Calu3 (cell line): ENCODE measurements around the gene DIAPH1. TPM values are rescaled to one million over a fixed set of nuclear protein-coding genes. Genes with fewer than 3 reads are reported as not detected.

Experiments
- BruUV-seq: library from RNA; stranded (reverse); fragments of 400-500 nt; replicated peaks from 2 replicates; lab custom pipeline; 2021; lab: Mats Ljungman, UMichigan
- CTCF ChIA-PET: fragments of 300-600 bp; sonication (Branson Sonifier 250); formaldehyde crosslinking; loops from one replicate; lab custom pipeline; 2022; ENCODE audit warnings: antibody characterized with exemption; lab: Charles Lee
- DNase-seq: peaks from one replicate; pipeline ENCODE4 v3.0.0; 2022
- H3K27ac Mint-ChIP-seq: one replicate; pipeline ENCODE4 v1.8.0; 2022; ENCODE audit warnings: mixed read lengths; ENCODE audit not compliant: unreplicated experiment
- H3K27me3 Mint-ChIP-seq: one replicate; pipeline ENCODE4 v1.8.0; 2022; ENCODE audit warnings: mixed read lengths; ENCODE audit not compliant: unreplicated experiment
- H3K36me3 Mint-ChIP-seq: one replicate; pipeline ENCODE4 v1.8.0; 2022; ENCODE audit warnings: mild to moderate bottlenecking, moderate library complexity, mixed read lengths; ENCODE audit not compliant: insufficient read depth, unreplicated experiment
- H3K4me1 Mint-ChIP-seq: one replicate; pipeline ENCODE4 v1.8.0; 2022; ENCODE audit warnings: mild to moderate bottlenecking, low read depth, mixed read lengths; ENCODE audit not compliant: unreplicated experiment
- H3K4me3 Mint-ChIP-seq: one replicate; pipeline ENCODE4 v1.8.0; 2022; ENCODE audit warnings: mild to moderate bottlenecking, low read depth, moderate library complexity, mixed read lengths; ENCODE audit not compliant: unreplicated experiment
- H3K9me3 Mint-ChIP-seq: one replicate; pipeline ENCODE4 v1.8.0; 2022; ENCODE audit warnings: low read depth, mixed read lengths; ENCODE audit not compliant: unreplicated experiment
- intact Hi-C: fragments of 100-400 bp; cut with micrococcal nuclease; formaldehyde crosslinking; loops from one replicate; pipeline ENCODE4 v1.10.0; 2022; ENCODE audit not compliant: unreplicated experiment
- total RNA-seq: library from RNA; stranded (reverse); gene quantifications from 2 replicates; pipeline ENCODE4 v1.2.3, GENCODE V29; 2022
- TF ChIP-seq, protein P1 (sequence below): fragments of 200-600 bp; IDR thresholded peaks from one replicate; pipeline ENCODE4 v1.8.0; 2022; ENCODE audit warnings: antibody characterized with exemption; ENCODE audit not compliant: unreplicated experiment

Gene DIAPH1
- total RNA-seq, 1 experiment from 2014 or later = 219 TPM

DNA sequence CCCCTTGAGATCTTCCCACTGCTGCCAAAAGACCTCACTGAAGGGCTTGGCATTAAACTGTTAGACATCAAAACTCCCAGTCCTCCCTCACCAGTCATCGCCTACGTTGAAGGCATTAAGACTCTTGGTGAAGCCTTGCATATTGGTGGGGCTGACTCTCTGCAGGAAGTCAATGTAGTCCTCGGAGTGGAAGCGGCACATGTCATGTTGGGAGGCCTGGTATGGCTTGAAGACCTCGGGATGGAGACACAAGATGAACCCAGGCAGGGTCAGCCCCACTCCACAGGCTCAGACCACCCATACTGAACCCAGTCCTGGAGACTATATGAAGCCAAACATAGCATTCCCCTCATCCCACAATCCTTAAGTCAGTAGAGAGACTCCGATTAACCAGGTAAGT lies 15.9 kb upstream of the DIAPH1 start:
- Mint-ChIP-seq H3K4me3 (no peak overlapping the region), H3K9me3 (no peaks in the 10 kb centered on the region), H3K27ac (no peak overlapping the region), H3K4me1 (peaks cover 22% of the 10 kb centered on the region), H3K27me3 (no peaks in the 10 kb centered on the region), H3K36me3 (peaks cover 37% of the 10 kb centered on the region)
- TF ChIP-seq, protein P1, sequence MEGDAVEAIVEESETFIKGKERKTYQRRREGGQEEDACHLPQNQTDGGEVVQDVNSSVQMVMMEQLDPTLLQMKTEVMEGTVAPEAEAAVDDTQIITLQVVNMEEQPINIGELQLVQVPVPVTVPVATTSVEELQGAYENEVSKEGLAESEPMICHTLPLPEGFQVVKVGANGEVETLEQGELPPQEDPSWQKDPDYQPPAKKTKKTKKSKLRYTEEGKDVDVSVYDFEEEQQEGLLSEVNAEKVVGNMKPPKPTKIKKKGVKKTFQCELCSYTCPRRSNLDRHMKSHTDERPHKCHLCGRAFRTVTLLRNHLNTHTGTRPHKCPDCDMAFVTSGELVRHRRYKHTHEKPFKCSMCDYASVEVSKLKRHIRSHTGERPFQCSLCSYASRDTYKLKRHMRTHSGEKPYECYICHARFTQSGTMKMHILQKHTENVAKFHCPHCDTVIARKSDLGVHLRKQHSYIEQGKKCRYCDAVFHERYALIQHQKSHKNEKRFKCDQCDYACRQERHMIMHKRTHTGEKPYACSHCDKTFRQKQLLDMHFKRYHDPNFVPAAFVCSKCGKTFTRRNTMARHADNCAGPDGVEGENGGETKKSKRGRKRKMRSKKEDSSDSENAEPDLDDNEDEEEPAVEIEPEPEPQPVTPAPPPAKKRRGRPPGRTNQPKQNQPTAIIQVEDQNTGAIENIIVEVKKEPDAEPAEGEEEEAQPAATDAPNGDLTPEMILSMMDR = no peak
- no TSS peak for BruUV-seq
- no peak for DNase-seq
- intact Hi-C loops = no loop called here
- CTCF ChIA-PET = no interaction called here

DNA sequence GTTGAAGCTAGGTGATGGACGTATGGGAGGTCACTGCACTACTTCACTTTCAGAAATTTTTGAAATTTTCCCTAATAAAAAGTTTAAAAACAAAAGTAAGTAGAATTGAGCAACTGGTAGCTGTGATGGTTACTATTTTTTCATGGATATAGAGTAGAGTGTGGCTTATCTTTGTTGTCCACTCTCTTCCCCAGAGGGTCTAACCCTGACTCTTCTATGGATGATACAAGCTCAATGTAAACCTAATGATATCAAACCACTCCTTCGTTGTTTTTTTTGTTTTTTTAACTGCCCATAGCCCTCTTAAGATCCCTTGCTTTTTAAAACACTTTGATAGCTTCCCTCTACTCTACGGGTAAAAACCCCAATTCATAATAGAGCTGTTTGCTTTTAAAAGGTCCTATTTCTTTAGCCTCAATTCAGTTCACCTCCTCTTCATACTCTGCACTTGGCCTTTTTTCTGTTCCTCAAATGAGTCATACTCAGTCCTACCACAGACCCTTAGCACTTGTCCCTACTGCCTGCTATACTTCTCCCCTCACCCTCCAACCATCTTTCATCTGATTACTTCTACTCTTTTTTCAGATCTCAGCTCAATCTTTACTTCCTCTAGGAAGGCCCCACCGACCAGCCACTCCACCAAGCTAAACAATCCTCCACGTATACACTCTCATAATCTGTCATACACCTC lies 15.2 kb upstream of the DIAPH1 start:
- CTCF ChIA-PET = no interaction called here
- H3K9me3 Mint-ChIP-seq = no peaks in the 10 kb centered on the region
- no peaks in the 10 kb centered on the region for H3K27me3 Mint-ChIP-seq
- no peak overlapping the region for H3K4me3 Mint-ChIP-seq
- TF ChIP-seq, protein P1 = no peak
- H3K36me3 Mint-ChIP-seq = peaks cover 37% of the 10 kb centered on the region
- peaks cover 22% of the 10 kb centered on the region for H3K4me1 Mint-ChIP-seq
- intact Hi-C loops = no loop called here
- no peak overlapping the region for H3K27ac Mint-ChIP-seq
- DNase-seq = no peak
- TSS peak; percentile 6 for BruUV-seq

- no peak overlapping the region for H3K4me3 Mint-ChIP-seq
- no TSS peak for BruUV-seq
- CTCF ChIA-PET = interaction anchor here (0.9 to 1.3 kb wide), 2 partner anchors 13 to 125 kb away, joined by 3 to 8 read pairs; partner anchors contain the start of gene DIAPH1
- no peak overlapping the region for H3K27ac Mint-ChIP-seq
- peaks cover 26% of the 10 kb centered on the region for H3K36me3 Mint-ChIP-seq
- H3K27me3 Mint-ChIP-seq = no peaks in the 10 kb centered on the region
- intact Hi-C loops = no loop called here
- H3K9me3 Mint-ChIP-seq = no peaks in the 10 kb centered on the region
- TF ChIP-seq, protein P1 = no peak
- no peak for DNase-seq
- peaks cover 22% of the 10 kb centered on the region for H3K4me1 Mint-ChIP-seq
Observed at GRCh38 chr5:141632650-141633049, 13.8 kb upstream of the DIAPH1 start.

DNA sequence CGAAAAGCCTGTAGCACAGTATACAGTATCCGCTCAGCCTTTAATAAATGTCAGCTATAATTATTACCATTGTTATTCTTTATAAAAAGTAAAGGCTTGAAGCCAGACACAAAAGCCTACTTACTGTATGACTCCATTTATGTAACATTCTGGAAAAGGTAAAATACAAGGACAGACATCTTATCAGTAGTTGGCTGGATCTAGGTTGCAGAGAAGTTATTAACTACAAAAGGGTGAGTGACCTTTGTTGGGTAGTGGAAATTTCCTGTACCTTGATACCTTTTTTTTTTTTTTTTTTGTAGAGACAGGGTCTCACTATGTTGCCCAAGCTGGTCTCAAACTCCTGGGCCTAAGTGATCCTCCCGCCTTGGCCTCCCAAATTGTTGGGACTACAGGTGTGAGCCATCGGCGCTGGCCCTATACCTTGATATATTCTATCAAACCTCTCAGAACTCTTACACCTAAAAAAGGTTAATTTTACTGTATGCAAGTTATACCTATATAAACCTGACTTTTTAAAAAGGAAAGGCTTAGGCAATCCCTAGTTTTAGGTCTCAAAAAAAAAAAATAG lies 11.9 kb upstream of the DIAPH1 start:
- H3K36me3 Mint-ChIP-seq = peaks cover 15% of the 10 kb centered on the region
- BruUV-seq = no TSS peak
- H3K9me3 Mint-ChIP-seq = no peaks in the 10 kb centered on the region
- no peak for DNase-seq
- H3K27ac Mint-ChIP-seq = no peak overlapping the region
- intact Hi-C loops = no loop called here
- H3K4me3 Mint-ChIP-seq = no peak overlapping the region
- peaks cover 20% of the 10 kb centered on the region for H3K4me1 Mint-ChIP-seq
- CTCF ChIA-PET = interaction anchor here (0.6 kb wide), 2 partner anchors 12 to 15 kb away, joined by 4 to 5 read pairs; partner anchors contain the start of gene DIAPH1
- H3K27me3 Mint-ChIP-seq = no peaks in the 10 kb centered on the region
- TF ChIP-seq, protein P1 = no peak
